ENCODE data around the gene PTPN23. TPM values are rescaled to one million over a fixed set of nuclear protein-coding genes. Genes with fewer than 3 reads are reported as not detected.

PTPN23 gene
- total and polyA plus RNA-seq, 4 experiments from 2014 or later = 0.46 to 53.9 (median 27.2) TPM

DNA sequence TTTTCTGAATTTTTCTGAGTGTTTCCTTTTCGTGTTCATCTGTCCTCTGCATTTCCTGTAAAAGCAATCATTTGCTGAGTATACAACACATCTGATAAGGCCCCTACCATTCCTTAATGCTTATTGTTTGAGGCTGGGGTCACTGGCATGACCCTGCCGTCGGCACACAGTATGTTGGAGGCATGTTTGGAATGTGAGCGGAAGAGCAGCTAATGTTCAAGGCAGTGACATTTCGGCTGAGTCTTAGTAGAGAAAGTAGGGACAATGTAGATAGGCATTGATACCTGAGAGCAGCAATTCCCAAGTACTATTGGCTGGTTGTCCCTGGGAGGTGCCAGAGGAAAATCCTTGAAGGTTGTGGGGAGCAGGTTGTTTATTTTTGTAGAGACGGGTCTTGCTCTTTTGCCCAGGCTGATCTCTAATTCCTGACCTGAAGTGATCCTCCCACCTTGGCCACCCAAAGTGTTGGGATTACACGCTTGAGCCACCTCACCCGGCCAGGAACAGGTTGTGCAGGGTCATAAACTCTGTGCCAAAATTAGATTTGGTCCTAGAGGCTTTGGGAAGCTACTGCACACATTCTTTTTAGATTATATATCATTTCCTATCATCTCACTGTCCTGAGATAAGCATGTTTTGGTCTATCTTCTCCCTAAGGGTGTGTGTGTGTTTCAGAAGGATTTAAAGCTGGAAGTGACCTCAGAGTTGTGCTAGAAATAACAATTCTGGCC is 13.5 kb downstream of the PTPN23 start:
- no peak for DNase-seq
- peak overlapping the region; percentile 12 to 84 (median 54) for H3K27ac Mint-ChIP-seq

DNA sequence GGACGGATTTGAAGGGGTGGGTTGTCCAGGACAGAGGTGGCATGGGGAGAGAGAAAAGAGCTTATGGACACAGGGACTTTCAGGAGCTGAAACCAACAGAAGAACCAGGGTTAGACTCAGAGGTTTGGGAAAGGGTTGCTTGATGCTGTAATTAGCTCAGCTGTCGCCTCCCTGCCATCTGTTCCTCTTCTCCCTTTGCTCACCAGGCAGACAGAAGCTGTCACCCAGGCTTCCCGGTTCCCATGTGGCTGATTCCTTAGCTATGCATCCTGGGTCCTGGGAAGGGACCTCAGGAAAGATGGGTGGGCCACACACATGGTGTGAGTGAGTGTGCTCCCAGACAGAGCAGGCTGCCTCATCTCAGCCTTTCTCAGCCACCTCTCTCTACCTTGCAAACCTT is 14.1 kb downstream of the PTPN23 start:
- DNase-seq = no peak
- H3K4me1 ChIP-seq (ENCODE audit: insufficient read depth, low read length) = peaks cover 11% of the 10 kb centered on the region
- H3K36me3 ChIP-seq (ENCODE audit: insufficient read depth, low read length) = peaks cover 9% of the 10 kb centered on the region
- Mint-ChIP-seq H3K9me3 (no peaks in the 10 kb centered on the region), H3K4me1 (peaks cover 22 to 44% (median 29%) of the 10 kb centered on the region in 4 donors), H3K27me3 (no peaks in the 10 kb centered on the region), H3K4me3 (no peak overlapping the region), H3K36me3 (peaks cover 4 to 49% of the 10 kb centered on the region in 2 donors), H3K27ac (peak overlapping the region; percentile 1 to 84 (median 45))
- H3K27ac ChIP-seq (ENCODE audit: low read depth, low read length) = no peak overlapping the region
- POLR2A ChIA-PET (ENCODE audit: partially characterized antibody) = interaction anchor here (0.5 kb wide), 1 partner anchor 1046 kb away, joined by 3 read pairs; no protein-coding TSS in a partner anchor
- H3K9me3 ChIP-seq (ENCODE audit: control insufficient read depth in 1 of 2, low read length in 2 of 2) = no peaks in the 10 kb centered on the region
- intact Hi-C loops (cut with micrococcal nuclease) = no loop called here
- no peak overlapping the region for H3K4me3 ChIP-seq (ENCODE audit: low read length in 2 of 2)
- H3K27me3 ChIP-seq (ENCODE audit: insufficient read depth, low read length) = no peaks in the 10 kb centered on the region
- CTCF ChIA-PET (ENCODE audit: partially characterized antibody) = no interaction called here

More for the DNA sequence above, 13.5 kb downstream of the PTPN23 start:
- CTCF ChIA-PET (ENCODE audit: partially characterized antibody) = no interaction called here
- Histone ChIP-seq H3K27ac (ENCODE audit: low read depth, low read length) (no peak overlapping the region), H3K36me3 (ENCODE audit: insufficient read depth, low read length) (peaks cover 6% of the 10 kb centered on the region), H3K4me1 (ENCODE audit: insufficient read depth, low read length) (peaks cover 11% of the 10 kb centered on the region), H3K27me3 (ENCODE audit: insufficient read depth, low read length) (no peaks in the 10 kb centered on the region), H3K9me3 (ENCODE audit: control insufficient read depth in 1 of 2, low read length in 2 of 2) (no peaks in the 10 kb centered on the region), H3K4me3 (ENCODE audit: low read length in 2 of 2) (no peak overlapping the region)
- POLR2A ChIA-PET (ENCODE audit: partially characterized antibody) = no interaction called here
- H3K4me1 Mint-ChIP-seq = peaks cover 22 to 43% (median 29%) of the 10 kb centered on the region in 4 donors
- intact Hi-C loops (cut with micrococcal nuclease) = no loop called here
- no peak overlapping the region for H3K4me3 Mint-ChIP-seq
- H3K9me3 Mint-ChIP-seq = no peaks in the 10 kb centered on the region
- H3K36me3 Mint-ChIP-seq = peaks cover 4 to 46% of the 10 kb centered on the region in 2 donors
- no peaks in the 10 kb centered on the region for H3K27me3 Mint-ChIP-seq

DNA sequence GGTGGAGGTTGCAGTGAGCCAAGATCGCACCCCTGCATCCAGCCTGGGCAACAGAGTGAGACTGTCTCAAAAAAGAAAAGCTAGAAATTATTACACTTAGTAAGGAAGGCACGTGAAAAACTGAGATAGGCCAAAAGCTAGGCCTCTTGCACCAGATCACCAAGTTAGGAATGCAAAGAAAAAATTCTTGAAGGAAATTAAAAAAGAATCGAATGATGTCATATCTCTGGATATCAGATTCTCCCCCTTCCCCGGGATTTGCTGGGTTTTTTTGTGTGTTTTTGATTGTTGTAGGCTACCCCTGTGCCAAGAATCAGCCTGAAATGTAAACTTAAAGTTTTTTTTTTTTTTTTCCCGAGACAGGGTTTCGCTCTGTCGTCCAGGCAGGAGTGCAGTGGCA is 17.4 kb downstream of the PTPN23 start:
- Mint-ChIP-seq H3K4me3 (no peak overlapping the region), H3K36me3 (peaks cover 4 to 40% of the 10 kb centered on the region in 2 donors), H3K4me1 (peaks cover 9 to 33% (median 17%) of the 10 kb centered on the region in 4 donors), H3K27me3 (no peaks in the 10 kb centered on the region), H3K9me3 (no peaks in the 10 kb centered on the region), H3K27ac (peak overlapping the region in 3 of 7 donors; percentile 1 to 60 (median 35))
- intact Hi-C loops (cut with micrococcal nuclease) = no loop called here
- Histone ChIP-seq H3K27me3 (ENCODE audit: insufficient read depth, low read length) (no peaks in the 10 kb centered on the region), H3K27ac (ENCODE audit: low read depth, low read length) (no peak overlapping the region), H3K9me3 (ENCODE audit: control insufficient read depth in 1 of 2, low read length in 2 of 2) (no peaks in the 10 kb centered on the region), H3K4me1 (ENCODE audit: insufficient read depth, low read length) (peaks cover 11% of the 10 kb centered on the region), H3K36me3 (ENCODE audit: insufficient read depth, low read length) (peaks cover 10% of the 10 kb centered on the region), H3K4me3 (ENCODE audit: low read length in 2 of 2) (no peak overlapping the region)
- ChIA-PET POLR2A (ENCODE audit: partially characterized antibody) (no interaction called here), CTCF (ENCODE audit: partially characterized antibody) (no interaction called here)
- DNase-seq = no peak

DNA sequence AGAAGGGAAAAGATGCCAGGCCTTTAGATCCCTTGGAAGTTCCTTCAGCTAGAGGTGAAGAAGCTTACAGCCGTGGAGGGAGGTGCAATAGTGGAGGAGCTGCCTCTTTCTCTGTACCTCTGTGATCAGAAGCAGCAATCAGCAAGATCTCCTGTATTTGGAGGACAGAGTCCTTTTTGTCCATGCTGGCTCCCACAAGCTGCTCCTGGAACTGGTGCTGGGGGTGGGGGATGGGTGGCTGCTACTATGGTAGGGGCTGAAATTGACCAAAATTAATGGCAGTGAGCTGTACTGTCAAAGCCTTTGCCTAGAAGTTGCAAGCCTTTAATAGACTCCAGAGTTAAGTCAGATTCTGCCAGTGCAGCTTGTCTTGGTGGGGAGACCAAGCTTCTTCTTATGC is 18.2 kb downstream of the PTPN23 start:
- intact Hi-C loops (cut with micrococcal nuclease) = no loop called here

DNA sequence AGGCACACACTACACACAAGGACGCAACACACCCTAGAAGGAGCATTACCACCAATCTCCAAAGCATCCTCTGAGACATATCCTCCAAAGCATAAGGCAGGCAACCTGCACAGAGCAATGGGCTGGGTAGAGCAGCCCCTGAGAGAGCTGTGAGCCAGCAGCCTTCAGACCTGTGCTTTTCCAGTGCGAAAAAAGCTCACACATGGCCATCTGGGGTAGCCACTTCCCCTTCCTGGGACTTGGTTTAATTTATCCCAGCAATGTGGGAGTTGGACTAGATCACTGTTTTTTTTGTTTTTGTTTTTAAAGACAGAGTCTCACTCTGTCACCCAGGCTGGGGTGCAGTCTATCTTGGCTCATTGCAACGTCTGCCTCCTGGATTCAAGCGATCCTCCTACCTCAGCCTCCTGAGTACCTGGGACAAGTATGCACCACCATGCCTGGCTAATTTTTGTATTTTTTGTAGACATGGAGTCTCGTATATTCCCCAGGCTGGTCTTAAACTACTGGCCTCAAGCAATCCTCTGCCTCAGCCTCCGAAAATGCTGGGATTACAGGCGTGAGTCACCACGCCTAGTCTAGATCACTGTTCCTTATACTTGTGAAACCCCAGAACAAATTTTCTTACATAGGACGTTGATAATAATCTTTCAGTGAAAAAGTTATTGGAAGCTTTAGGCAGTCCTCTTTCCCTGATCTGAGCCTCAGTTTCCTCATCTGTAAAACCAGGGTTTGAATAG is 18.9 kb downstream of the PTPN23 start:
- no peak for DNase-seq
- Histone ChIP-seq H3K9me3 (ENCODE audit: control insufficient read depth in 1 of 2, low read length in 2 of 2) (no peaks in the 10 kb centered on the region), H3K4me3 (ENCODE audit: low read length in 2 of 2) (no peak overlapping the region), H3K27ac (ENCODE audit: low read depth, low read length) (no peak overlapping the region), H3K27me3 (ENCODE audit: insufficient read depth, low read length) (no peaks in the 10 kb centered on the region), H3K36me3 (ENCODE audit: insufficient read depth, low read length) (peaks cover 10% of the 10 kb centered on the region), H3K4me1 (ENCODE audit: insufficient read depth, low read length) (peaks cover under 1% of the 10 kb centered on the region)
- Mint-ChIP-seq H3K36me3 (peaks cover 4 to 38% of the 10 kb centered on the region in 2 donors), H3K4me3 (no peak overlapping the region), H3K27me3 (no peaks in the 10 kb centered on the region), H3K9me3 (no peaks in the 10 kb centered on the region), H3K4me1 (peaks cover under 1 to 22% (median 8%) of the 10 kb centered on the region in 4 donors), H3K27ac (peak overlapping the region in 4 of 7 donors; percentile 38 to 87 (median 56))
- ChIA-PET POLR2A (ENCODE audit: partially characterized antibody) (interaction anchor here (0.6 kb wide), 1 partner anchor 50 kb away, joined by 3 read pairs; no protein-coding TSS in a partner anchor), CTCF (ENCODE audit: partially characterized antibody) (no interaction called here)
- intact Hi-C loops (cut with micrococcal nuclease) = no loop called here

More for the DNA sequence above, 18.2 kb downstream of the PTPN23 start:
- CTCF ChIA-PET (ENCODE audit: partially characterized antibody) = no interaction called here
- Mint-ChIP-seq H3K4me1 (peaks cover 4 to 26% (median 14%) of the 10 kb centered on the region in 4 donors), H3K36me3 (peaks cover 4 to 40% of the 10 kb centered on the region in 2 donors), H3K27me3 (no peaks in the 10 kb centered on the region), H3K27ac (peak overlapping the region in 5 of 7 donors; percentile 24 to 87 (median 53)), H3K4me3 (no peak overlapping the region), H3K9me3 (no peaks in the 10 kb centered on the region)
- no peaks in the 10 kb centered on the region for H3K27me3 ChIP-seq (ENCODE audit: insufficient read depth, low read length)
- POLR2A ChIA-PET (ENCODE audit: partially characterized antibody) = interaction anchor here (0.6 kb wide), 1 partner anchor 50 kb away, joined by 3 read pairs; no protein-coding TSS in a partner anchor
- peaks cover 8% of the 10 kb centered on the region for H3K4me1 ChIP-seq (ENCODE audit: insufficient read depth, low read length)
- H3K27ac ChIP-seq (ENCODE audit: low read depth, low read length) = no peak overlapping the region
- no peaks in the 10 kb centered on the region for H3K9me3 ChIP-seq (ENCODE audit: control insufficient read depth in 1 of 2, low read length in 2 of 2)
- peaks cover 10% of the 10 kb centered on the region for H3K36me3 ChIP-seq (ENCODE audit: insufficient read depth, low read length)
- H3K4me3 ChIP-seq (ENCODE audit: low read length in 2 of 2) = no peak overlapping the region
- DNase-seq = no peak

DNA sequence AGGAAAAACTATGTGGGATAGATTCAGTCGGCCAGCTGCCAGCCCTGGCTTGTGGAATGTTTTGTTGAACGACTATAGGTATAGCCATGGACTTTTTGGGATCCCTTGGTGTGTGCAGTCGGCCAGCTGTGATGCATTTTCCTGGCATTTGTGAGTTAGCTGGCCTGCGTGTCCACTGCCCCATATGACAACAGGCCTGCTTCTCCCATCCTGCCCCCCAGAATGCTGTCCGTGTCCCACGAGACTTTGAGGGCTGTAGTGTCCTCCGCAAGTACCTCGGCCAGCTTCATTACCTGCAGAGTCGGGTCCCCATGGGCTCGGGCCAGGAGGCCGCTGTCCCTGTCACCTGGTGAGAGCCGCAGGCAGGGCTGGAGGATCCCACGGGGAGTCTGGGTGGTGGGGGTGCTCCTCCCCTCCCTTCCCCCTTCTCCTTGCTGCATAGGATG is 23.6 kb downstream of the PTPN23 start:
- peak overlapping the region in 1 of 7 donors; percentile 63 for H3K27ac Mint-ChIP-seq
- H3K36me3 Mint-ChIP-seq = peaks cover 0 to 31% of the 10 kb centered on the region in 2 donors
- H3K36me3 ChIP-seq (ENCODE audit: insufficient read depth, low read length) = peaks cover 34% of the 10 kb centered on the region
- no peaks in the 10 kb centered on the region for H3K27me3 Mint-ChIP-seq
- no peak for DNase-seq
- no peak overlapping the region for H3K4me3 ChIP-seq (ENCODE audit: low read length in 2 of 2)
- H3K4me1 ChIP-seq (ENCODE audit: insufficient read depth, low read length) = no peaks in the 10 kb centered on the region
- intact Hi-C loops (cut with micrococcal nuclease) = no loop called here
- no peaks in the 10 kb centered on the region for H3K9me3 ChIP-seq (ENCODE audit: control insufficient read depth in 1 of 2, low read length in 2 of 2)
- H3K9me3 Mint-ChIP-seq = peaks cover 0 to 2% (median 0%) of the 10 kb centered on the region in 8 donors
- H3K27ac ChIP-seq (ENCODE audit: low read depth, low read length) = no peak overlapping the region
- ChIA-PET CTCF (ENCODE audit: partially characterized antibody) (no interaction called here), POLR2A (ENCODE audit: partially characterized antibody) (interaction anchor here (1.5 kb wide), 1 partner anchor 17 kb away, joined by 5 read pairs; no protein-coding TSS in a partner anchor)
- H3K4me3 Mint-ChIP-seq = no peak overlapping the region
- H3K27me3 ChIP-seq (ENCODE audit: insufficient read depth, low read length) = no peaks in the 10 kb centered on the region
- peaks cover 0 to 12% (median under 1%) of the 10 kb centered on the region in 4 donors for H3K4me1 Mint-ChIP-seq
